OCI-LY1 (cell line): ENCODE measurements around the gene RPA4.

Experiments
- CTCF ChIP-seq: fragments of 200-600 bp; sonication (generic), shearing (Covaris generic); IDR thresholded peaks from 2 replicates; pipeline ENCODE4 v1.5.1; 2017; ENCODE audit warnings: mild to moderate bottlenecking, antibody characterized with exemption, low read length, moderate library complexity, mixed read lengths
- EZH2 ChIP-seq: fragments of 200-600 bp; sonication (generic), shearing (Covaris generic); IDR thresholded peaks from 2 replicates; pipeline ENCODE4 v1.8.0; 2017; ENCODE audit warnings: borderline replicate concordance, mixed run types, mild to moderate bottlenecking, antibody characterized with exemption, low read length, moderate library complexity, mixed read lengths

GRCh38 chrX:96835660-96836289 lies 47.9 kb upstream of the RPA4 start:
- no peak for TF ChIP-seq CTCF
- no peak for TF ChIP-seq EZH2
